Erythroblast (primary cell): ENCODE results near the gene SNAP47.

Experiments
- GATA1 ChIP-seq: IDR thresholded peaks from 2 replicates; pipeline ENCODE4 v1.6.1; 2011; ENCODE audit warnings: low read depth, mild to moderate bottlenecking, control low read depth, low read length, moderate library complexity
- POLR2A ChIP-seq: IDR thresholded peaks from 2 replicates; pipeline ENCODE4 v1.6.1; 2011; ENCODE audit warnings: mild to moderate bottlenecking, low read length

GRCh38 chr1:227728059-227728891 lies 7.0 kb upstream of the SNAP47 start:
- TF ChIP-seq POLR2A, result no peak
- TF ChIP-seq GATA1, result no peak
